HG03442 (cell line): ENCODE data around the gene CACNA1D.

Experiments
- ATAC-seq: cut with Tn5 transposase; IDR thresholded peaks from one replicate; pipeline ENCODE4 v1.9.1; 2021; ENCODE audit warnings: mild to moderate bottlenecking, moderate library complexity; ENCODE audit not compliant: unreplicated experiment

Gene CACNA1D

GRCh38 chr3:53495146-53495519, 722 bp downstream of the CACNA1D start:
- ATAC-seq = no peak

GRCh38 chr3:53495520-53496391, 1.3 kb downstream of the CACNA1D start:
- ATAC-seq = no peak

- ATAC-seq = no peak
Observed at GRCh38 chr3:53496392-53496670, 1.9 kb downstream of the CACNA1D start.

GRCh38 chr3:53496984-53497383, 2.6 kb downstream of the CACNA1D start:
- ATAC-seq = no peak

- no peak for ATAC-seq
Observed at GRCh38 chr3:53498806-53499641, 4.6 kb downstream of the CACNA1D start.

- no peak for ATAC-seq
Observed at GRCh38 chr3:53500165-53500777, 5.9 kb downstream of the CACNA1D start.

GRCh38 chr3:53501178-53501577, 6.8 kb downstream of the CACNA1D start:
- no peak for ATAC-seq

GRCh38 chr3:53502737-53503136, 8.3 kb downstream of the CACNA1D start:
- no peak for ATAC-seq

GRCh38 chr3:53503195-53503594, 8.8 kb downstream of the CACNA1D start:
- no peak for ATAC-seq

GRCh38 chr3:53506110-53506762, 11.8 kb downstream of the CACNA1D start:
- no peak for ATAC-seq

GRCh38 chr3:53506763-53507145, 12.3 kb downstream of the CACNA1D start:
- no peak for ATAC-seq

- no peak for ATAC-seq
Observed at GRCh38 chr3:53509494-53509893, 15.1 kb downstream of the CACNA1D start.

GRCh38 chr3:53510508-53510907, 16.1 kb downstream of the CACNA1D start:
- no peak for ATAC-seq

- no peak for ATAC-seq
Observed at GRCh38 chr3:53511246-53511645, 16.8 kb downstream of the CACNA1D start.

GRCh38 chr3:53513556-53514190, 19.3 kb downstream of the CACNA1D start:
- ATAC-seq = no peak

GRCh38 chr3:53516339-53516738, 21.9 kb downstream of the CACNA1D start:
- ATAC-seq = no peak

GRCh38 chr3:53518495-53518981, 24.1 kb downstream of the CACNA1D start:
- ATAC-seq = no peak

GRCh38 chr3:53519065-53519709, 24.8 kb downstream of the CACNA1D start:
- ATAC-seq = no peak

GRCh38 chr3:53523346-53523745, 28.9 kb downstream of the CACNA1D start:
- ATAC-seq = no peak

GRCh38 chr3:53524566-53524965, 30.2 kb downstream of the CACNA1D start:
- no peak for ATAC-seq
